ENCODE measurements around the gene GPR3. TPM values are rescaled to one million over a fixed set of nuclear protein-coding genes. Genes with fewer than 3 reads are reported as not detected.

The GPR3 gene
- total and polyA plus RNA-seq, 10 of the 15 experiments (the other 5 are each of a cell fraction or from before 2014, with no cell fraction given), result 0.33 to 1.4 (median 0.63) TPM; not detected in 3

- DNase-seq (ENCODE audit: low read depth, low spot score) (no peak), FAIRE-seq (no peak), ATAC-seq (no peak; the same call in 2 of the 3 replicates)
- BruUV-seq (replicated peaks), result no TSS peak
- Histone ChIP-seq H3K4me3 (no peak overlapping the region), H3K9me3 (replicated peaks; ENCODE audit: control insufficient read depth, insufficient read depth, low read length) (no peaks in the 10 kb centered on the region), H3K79me2 (ENCODE audit: control insufficient read depth, insufficient read depth, low read length) (no peaks in the 10 kb centered on the region), H4K20me1 (ENCODE audit: control insufficient read depth, insufficient read depth) (no peaks in the 10 kb centered on the region), H3K4me2 (ENCODE audit: control insufficient read depth, insufficient read depth) (no peak overlapping the region), H3K4me1 (ENCODE audit: control insufficient read depth, insufficient read depth, low read length) (no peaks in the 10 kb centered on the region; the same call in 1 of the 2 replicates), H3K27ac (ENCODE audit: control insufficient read depth, insufficient read depth) (no peak overlapping the region), H3K9ac (ENCODE audit: control insufficient read depth, insufficient read depth, low read length) (no peak overlapping the region), H2AFZ (ENCODE audit: control insufficient read depth, low read depth, low read length) (no peak overlapping the region), H3K27me3 (replicated peaks in 1 of 2; ENCODE audit: control insufficient read depth in 2 of 2, insufficient read depth in 2 of 2, low read length in 1 of 2) (peaks cover 0 to 2% of the 10 kb centered on the region in 2 experiments; a peak in 2 of 4 replicates), H3K36me3 (ENCODE audit: control insufficient read depth in 2 of 2, insufficient read depth in 2 of 2, low read length in 1 of 2) (no peaks in the 10 kb centered on the region)
- POLR2A ChIA-PET, result no interaction called here
- 54% methylated on average over 18 of the region's 18 CpGs for WGBS (ENCODE audit: insufficient coverage, insufficient replicate concordance, low lambda C conversion rate, missing lambda C conversion rate)
- CTCF ChIA-PET, result interaction anchor here (0.6 to 1.8 kb wide), 10 partner anchors 13 to 86 kb away, joined by 3 to 9 read pairs (median 4); partner anchors contain the start of gene MAP3K6
- RAD21 ChIA-PET (ENCODE audit: unreplicated experiment), result interaction anchor here (1.2 to 1.5 kb wide), 3 partner anchors 17 to 40 kb away, joined by 3 to 5 read pairs (median 3); partner anchors contain the start of gene SYTL1
- in situ Hi-C loops (cut with MboI) (no loop called here), intact Hi-C loops (cut with micrococcal nuclease; ENCODE audit: unreplicated experiment) (no loop called here)
- TF ChIP-seq CHD4 (IDR thresholded peaks at IDR 0.05), result no peak
- no peak for TF ChIP-seq SMAD5 (IDR thresholded peaks at IDR 0.05; ENCODE audit: low read depth)
- TF ChIP-seq HDGF (IDR thresholded peaks at IDR 0.05), result no peak
- TF ChIP-seq EED (IDR thresholded peaks at IDR 0.05; ENCODE audit: low read depth), result no peak
- no peak for TF ChIP-seq KDM1A (IDR thresholded peaks at IDR 0.05; ENCODE audit: borderline replicate concordance)
- no peak for TF ChIP-seq SPI1 (IDR thresholded peaks at IDR 0.05; ENCODE audit: borderline replicate concordance, insufficient read depth, low read depth, low read length)
- TF ChIP-seq NR2C2 (IDR thresholded peaks at IDR 0.05; ENCODE audit: borderline replicate concordance, control insufficient read depth, insufficient read length, low read depth), result no peak
- TF ChIP-seq RUNX3 (IDR thresholded peaks at IDR 0.05; ENCODE audit: low read length), result no peak
- TF ChIP-seq STAT1 (conservative IDR thresholded peaks at IDR 0.05), result no peak
- SMC1A ChIA-PET (ENCODE audit: uncharacterized antibody, unreplicated experiment), result no interaction called here
Measured at GRCh38 chr1:27381969-27382762, 10.3 kb upstream of the GPR3 start.
